Thymus (tissue), 11 donors: ENCODE results near the gene DHX32. TPM values are rescaled to one million over a fixed set of nuclear protein-coding genes. Genes with fewer than 3 reads are reported as not detected.

ENCODE experiments used
- DNase-seq, 9 donors: peaks; one replicate each; pipeline ENCODE4 v3.0.0-alpha.2; 2013; ENCODE audit warnings: low spot score in 9 of 9, low read depth in 6 of 9, missing footprints in 1 of 9
- H3K27ac ChIP-seq, 2 donors: one replicate each; pipeline ENCODE4 v1.5.1; 2013; ENCODE audit warnings: control low read depth in 1 of 2, low read depth in 1 of 2, low read length in 1 of 2, mild to moderate bottlenecking in 1 of 2, moderate library complexity in 1 of 2
- H3K27me3 ChIP-seq, 2 donors: one replicate each; pipeline ENCODE4 v1.5.1; 2013; ENCODE audit warnings: low read length in 1 of 2; ENCODE audit not compliant: control insufficient read depth in 2 of 2, insufficient read depth in 1 of 2
- H3K36me3 ChIP-seq, 2 donors: one replicate each; pipeline ENCODE4 v1.5.1; 2013; ENCODE audit warnings: low read length in 1 of 2, mild to moderate bottlenecking in 1 of 2, moderate library complexity in 1 of 2; ENCODE audit not compliant: control insufficient read depth in 2 of 2, insufficient read depth in 2 of 2
- H3K4me1 ChIP-seq, 2 donors: one replicate each; pipeline ENCODE4 v1.5.1; 2013; ENCODE audit warnings: low read length in 2 of 2; ENCODE audit not compliant: control insufficient read depth in 2 of 2, insufficient read depth in 2 of 2
- H3K4me3 ChIP-seq, 2 donors: one replicate each; pipeline ENCODE4 v1.5.1; 2013; ENCODE audit warnings: low read length in 2 of 2, control low read depth in 1 of 2, mild to moderate bottlenecking in 1 of 2
- H3K9me3 ChIP-seq, 2 donors: one replicate each; pipeline ENCODE4 v1.5.1; 2013; ENCODE audit warnings: low read length in 1 of 2, mild to moderate bottlenecking in 1 of 2; ENCODE audit not compliant: control insufficient read depth in 2 of 2, insufficient read depth in 1 of 2
- WGBS: extraction: QIAGEN DNeasy Blood & Tissue Kit; methylation state at CpG from one replicate; pipeline ENCODE4 v1.1.7; 2013; 5-methylcytosine and 5-hydroxymethylcytosine counted together
- polyA plus RNA-seq: library from polyadenylated mRNA; stranded (reverse); fragments of 200-250 nt; gene quantifications from one replicate; pipeline ENCODE4 v1.2.3, GENCODE V29; 2013
- total RNA-seq: library from RNA; stranded (reverse); fragments of 120-200 nt; gene quantifications from one replicate; pipeline ENCODE4 v1.2.4, GENCODE V29; 2013
- donor health status: healthy.

The DHX32 gene
- total and polyA plus RNA-seq, 2 donors = 13.6 to 18.3 TPM

- H3K4me3 ChIP-seq = no peak overlapping the region
- WGBS = 98% methylated on average over 2 of the region's 2 CpGs
- H3K4me1 ChIP-seq = no peaks in the 10 kb centered on the region
- no peaks in the 10 kb centered on the region for H3K27me3 ChIP-seq
- no peak overlapping the region for H3K27ac ChIP-seq
- no peaks in the 10 kb centered on the region for H3K9me3 ChIP-seq
- H3K36me3 ChIP-seq = peaks cover 0 to 4% of the 10 kb centered on the region in 2 donors
- DNase-seq = no peak
Measured at GRCh38 chr10:125857185-125857760, 23.8 kb downstream of the DHX32 start.

GRCh38 chr10:125852487-125852886 lies 28.6 kb downstream of the DHX32 start:
- peaks cover 0 to 15% of the 10 kb centered on the region in 2 donors for H3K36me3 ChIP-seq

GRCh38 chr10:125850766-125851731 lies 30.0 kb downstream of the DHX32 start:
- Histone ChIP-seq H3K4me3 (no peak overlapping the region), H3K4me1 (no peaks in the 10 kb centered on the region), H3K9me3 (no peaks in the 10 kb centered on the region), H3K36me3 (peaks cover 0 to 15% of the 10 kb centered on the region in 2 donors), H3K27ac (no peak overlapping the region), H3K27me3 (no peaks in the 10 kb centered on the region)
- no peak for DNase-seq
- 98% methylated on average over 2 of the region's 2 CpGs for WGBS

More at GRCh38 chr10:125852487-125852886, 28.6 kb downstream of the DHX32 start:
- H3K4me1 ChIP-seq = no peaks in the 10 kb centered on the region
- H3K4me3 ChIP-seq = no peak overlapping the region
- H3K9me3 ChIP-seq = no peaks in the 10 kb centered on the region
- no peaks in the 10 kb centered on the region for H3K27me3 ChIP-seq
- DNase-seq = no peak
- no peak overlapping the region for H3K27ac ChIP-seq
- 98% methylated on average over 7 of the region's 7 CpGs for WGBS

GRCh38 chr10:125849448-125849847 lies 31.6 kb downstream of the DHX32 start:
- H3K27me3 ChIP-seq = no peaks in the 10 kb centered on the region
- DNase-seq = no peak
- WGBS = 98% methylated on average over 7 of the region's 7 CpGs
- H3K9me3 ChIP-seq = no peaks in the 10 kb centered on the region
- H3K4me3 ChIP-seq = no peak overlapping the region
- H3K36me3 ChIP-seq = peaks cover 4 to 21% of the 10 kb centered on the region in 2 donors
- H3K27ac ChIP-seq = no peak overlapping the region
- no peaks in the 10 kb centered on the region for H3K4me1 ChIP-seq

- Histone ChIP-seq H3K9me3 (no peaks in the 10 kb centered on the region), H3K27ac (no peak overlapping the region), H3K4me1 (no peaks in the 10 kb centered on the region), H3K4me3 (no peak overlapping the region), H3K36me3 (peaks cover 6 to 23% of the 10 kb centered on the region in 2 donors), H3K27me3 (no peaks in the 10 kb centered on the region)
- no peak for DNase-seq
- WGBS = 100% methylated on average over 2 of the region's 2 CpGs
Measured at GRCh38 chr10:125848857-125849256, 32.2 kb downstream of the DHX32 start.

GRCh38 chr10:125848371-125848770 lies 32.7 kb downstream of the DHX32 start:
- no peaks in the 10 kb centered on the region for H3K4me1 ChIP-seq
- H3K36me3 ChIP-seq = peaks cover 6 to 26% of the 10 kb centered on the region in 2 donors
- no peak for DNase-seq
- H3K4me3 ChIP-seq = no peak overlapping the region
- no peak overlapping the region for H3K27ac ChIP-seq
- no peaks in the 10 kb centered on the region for H3K27me3 ChIP-seq
- H3K9me3 ChIP-seq = no peaks in the 10 kb centered on the region
- WGBS = 95% methylated on average over 2 of the region's 2 CpGs

GRCh38 chr10:125846894-125847293 lies 34.2 kb downstream of the DHX32 start:
- peaks cover 11 to 25% of the 10 kb centered on the region in 2 donors for H3K36me3 ChIP-seq
- WGBS = 100% methylated on average over 3 of the region's 3 CpGs
- DNase-seq = no peak
- H3K4me3 ChIP-seq = no peak overlapping the region
- H3K27me3 ChIP-seq = no peaks in the 10 kb centered on the region
- H3K4me1 ChIP-seq = no peaks in the 10 kb centered on the region
- H3K9me3 ChIP-seq = no peaks in the 10 kb centered on the region
- no peak overlapping the region for H3K27ac ChIP-seq

- Histone ChIP-seq H3K27ac (no peak overlapping the region), H3K9me3 (no peaks in the 10 kb centered on the region), H3K4me1 (no peaks in the 10 kb centered on the region), H3K27me3 (no peaks in the 10 kb centered on the region), H3K4me3 (no peak overlapping the region), H3K36me3 (peaks cover 15 to 35% of the 10 kb centered on the region in 2 donors)
- 99% methylated on average over 11 of the region's 11 CpGs for WGBS
- no peak for DNase-seq
Measured at GRCh38 chr10:125845617-125846016, 35.5 kb downstream of the DHX32 start.

GRCh38 chr10:125844751-125845221 lies 36.3 kb downstream of the DHX32 start:
- no peak for DNase-seq
- Histone ChIP-seq H3K4me1 (no peaks in the 10 kb centered on the region), H3K27me3 (no peaks in the 10 kb centered on the region), H3K4me3 (no peak overlapping the region), H3K27ac (no peak overlapping the region), H3K9me3 (no peaks in the 10 kb centered on the region), H3K36me3 (peaks cover 22 to 43% of the 10 kb centered on the region in 2 donors)
- WGBS = 95% methylated on average over 7 of the region's 7 CpGs
